Measurements from ENCODE around the gene EDC4. TPM values are rescaled to one million over a fixed set of nuclear protein-coding genes. Genes with fewer than 3 reads are reported as not detected.
A peak's percentile ranks its signal among the peaks of the same experiment; 100 is the strongest.
"Not testable (repeated sequence)": the region's sequence is repeated elsewhere in the genome, so short reads cannot be mapped to it uniquely, and the experiment has no call there.

The EDC4 gene
- total and polyA plus RNA-seq, 2 of the 13 experiments (the other 11 are each of a cell fraction or from before 2014, with no cell fraction given), result 51.4 to 59.1 TPM

GRCh38 chr16:67915496-67915769, 42.6 kb downstream of the EDC4 start:
- FAIRE-seq; H2AFZ ChIP-seq (ENCODE audit: low read length); H3K27me3 ChIP-seq (ENCODE audit: control insufficient read depth in 1 of 2, insufficient read depth in 2 of 2, low read length in 2 of 2); DNase-seq (ENCODE audit: low spot score); intact Hi-C loops (cut with micrococcal nuclease; ENCODE audit: unreplicated experiment); in situ Hi-C loops (cut with HindIII; ENCODE audit: extremely low pct_ligation_motif_present, low pct_unique_long_range_greater_than_20kb); H3K4me3 ChIP-seq (replicated peaks in 1 of 3; ENCODE audit: insufficient read depth in 1 of 3, low read depth in 2 of 3, low read length in 3 of 3); H4K20me1 ChIP-seq (ENCODE audit: insufficient read depth, low read length); H3K9me3 ChIP-seq (ENCODE audit: low read length); H3K79me2 ChIP-seq (ENCODE audit: insufficient read depth, low read length); BruUV-seq (replicated peaks); ATAC-seq; H3K9ac ChIP-seq (ENCODE audit: insufficient read depth, low read depth, low read length): not testable (repeated sequence)
- POLR2A ChIA-PET, result interaction anchor here (2.9 kb wide), 1 partner anchor 22 kb away, joined by 10 read pairs; the partner anchor contains the start of gene PSKH1
- 0 out of 2 replicates have a peak, but pooled peaks have one; percentile 1 for TF ChIP-seq SMAD1 (CRISPR knock-in tag; IDR thresholded peaks at IDR 0.05; ENCODE audit: borderline replicate concordance, low read depth)
- H3K4me1 ChIP-seq (ENCODE audit: insufficient read depth, low read length), result peaks cover 34% of the 10 kb centered on the region
- CTCF ChIA-PET (ENCODE audit: low intra/inter-chr PET ratio, low total read pairs), result interaction anchor here (1.7 kb wide), 1 partner anchor 32 kb away, joined by 3 read pairs; no protein-coding TSS in a partner anchor
- H3K4me2 ChIP-seq (ENCODE audit: low read depth, low read length), result peak overlapping the region; percentile 52; the same call in 1 of the 2 replicates
- WGBS (ENCODE audit: low lambda C conversion rate), result 88% methylated on average over 2 of the region's 2 CpGs
- peaks cover 13 to 25% of the 10 kb centered on the region in 2 experiments; a peak in 4 of 5 replicates for H3K36me3 ChIP-seq (replicated peaks in 1 of 2; ENCODE audit: control insufficient read depth in 1 of 2, insufficient read depth in 2 of 2, low read length in 2 of 2)
- peak overlapping the region; percentile 44 for H3K27ac ChIP-seq (ENCODE audit: extremely low read length, insufficient read depth, low read length)

DNA sequence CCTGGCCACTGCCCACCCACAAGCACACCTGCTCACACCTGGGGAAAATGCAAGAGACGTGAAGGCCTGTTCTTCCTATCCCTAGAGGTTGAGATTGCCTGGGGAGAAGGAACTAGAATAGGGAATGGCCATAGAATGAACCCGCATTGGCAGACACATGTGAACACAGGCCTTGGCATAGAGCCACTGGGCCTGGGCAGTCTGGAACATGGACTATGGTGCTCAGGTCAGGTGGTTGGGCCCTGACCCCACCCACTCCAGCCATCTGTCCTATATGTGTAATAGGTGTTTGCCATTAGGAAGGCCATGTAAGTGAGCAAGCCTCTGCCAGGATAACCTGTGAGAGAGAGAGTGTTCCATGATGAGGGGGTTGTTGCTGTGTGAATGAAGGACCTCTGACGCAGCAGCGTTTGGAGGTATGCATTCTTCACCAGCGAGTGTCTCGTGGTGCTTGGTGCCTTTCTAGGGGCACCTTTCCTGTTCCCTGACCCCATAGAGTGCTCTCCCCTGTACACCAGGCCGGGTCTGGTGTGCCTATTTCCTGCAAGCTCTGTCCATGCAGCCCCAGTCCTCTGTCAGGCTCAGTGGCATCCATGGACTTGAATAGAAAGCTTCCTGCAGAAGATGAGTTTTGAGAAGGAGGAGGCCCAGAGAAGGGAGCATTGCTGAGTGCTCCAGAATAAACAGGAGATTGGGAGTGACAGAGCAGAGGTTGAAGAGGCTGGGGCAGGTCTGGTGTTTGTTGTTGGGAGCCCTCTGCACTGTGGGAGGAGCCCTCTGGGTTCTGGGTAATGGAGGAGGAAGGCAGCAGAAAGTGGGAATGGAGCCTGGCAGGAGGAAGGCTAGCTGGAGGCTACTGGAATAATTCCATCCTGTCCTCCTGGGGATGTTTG, 43.2 kb downstream of the EDC4 start:
- DNase-seq (ENCODE audit: low spot score), result peak; percentile 59
- peak overlapping the region; percentile 44 for H3K27ac ChIP-seq (ENCODE audit: extremely low read length, insufficient read depth, low read length)
- no peaks in the 10 kb centered on the region for H3K79me2 ChIP-seq (ENCODE audit: insufficient read depth, low read length)
- in situ Hi-C loops (cut with HindIII; ENCODE audit: extremely low pct_ligation_motif_present, low pct_unique_long_range_greater_than_20kb) (no loop called here), intact Hi-C loops (cut with micrococcal nuclease; ENCODE audit: unreplicated experiment) (no loop called here)
- 59% methylated on average over 7 of the region's 7 CpGs for WGBS (ENCODE audit: low lambda C conversion rate)
- peak overlapping the region; percentile 52 for H3K4me2 ChIP-seq (ENCODE audit: low read depth, low read length)
- no peaks in the 10 kb centered on the region for H3K9me3 ChIP-seq (ENCODE audit: low read length)
- H3K27me3 ChIP-seq (ENCODE audit: control insufficient read depth in 1 of 2, insufficient read depth in 2 of 2, low read length in 2 of 2), result no peaks in the 10 kb centered on the region
- POLR2A ChIA-PET, result interaction anchor here (1.2 to 2.9 kb wide), 2 partner anchors 23 to 319 kb away, joined by 4 to 10 read pairs; partner anchors contain the start of gene PSKH1
- H4K20me1 ChIP-seq (ENCODE audit: insufficient read depth, low read length), result peaks cover 6% of the 10 kb centered on the region; the same call in 1 of the 2 replicates
- CTCF ChIA-PET (ENCODE audit: low intra/inter-chr PET ratio, low total read pairs), result interaction anchor here (1.7 kb wide), 1 partner anchor 33 kb away, joined by 3 read pairs; no protein-coding TSS in a partner anchor
- peak; percentile 90 for FAIRE-seq
- H3K9ac ChIP-seq (ENCODE audit: insufficient read depth, low read depth, low read length), result no peak overlapping the region
- peak; percentile 87 for ATAC-seq
- H3K4me1 ChIP-seq (ENCODE audit: insufficient read depth, low read length), result peaks cover 34% of the 10 kb centered on the region
- BruUV-seq (replicated peaks), result no TSS peak
- no peak overlapping the region for H3K4me3 ChIP-seq (replicated peaks in 1 of 3; ENCODE audit: insufficient read depth in 1 of 3, low read depth in 2 of 3, low read length in 3 of 3)
- no peak overlapping the region for H2AFZ ChIP-seq (ENCODE audit: low read length)
- peaks cover 15 to 20% of the 10 kb centered on the region in 2 experiments; a peak in 4 of 5 replicates for H3K36me3 ChIP-seq (replicated peaks in 1 of 2; ENCODE audit: control insufficient read depth in 1 of 2, insufficient read depth in 2 of 2, low read length in 2 of 2)
- TF ChIP-seq TFAP4 (IDR thresholded peaks at IDR 0.05; ENCODE audit: borderline replicate concordance, low read depth), result no peak
- TF ChIP-seq REPIN1 (CRISPR knock-in tag; IDR thresholded peaks at IDR 0.05; ENCODE audit: borderline replicate concordance, low read depth), result no peak
- TF ChIP-seq FOXA1 (IDR thresholded peaks at IDR 0.05), result no peak
- peak; percentile 52; the same call in 1 of the 2 replicates for TF ChIP-seq FOXA1 (CRISPR knock-in tag; IDR thresholded peaks at IDR 0.05)
- no peak for TF ChIP-seq ARNTL (CRISPR knock-in tag; IDR thresholded peaks at IDR 0.05)
- peak; percentile 51; the same call in 1 of the 2 replicates for TF ChIP-seq FOXP4 (CRISPR knock-in tag; IDR thresholded peaks at IDR 0.05)
- peak; percentile 37 for TF ChIP-seq ZFX (CRISPR knock-in tag; IDR thresholded peaks at IDR 0.05; ENCODE audit: low read depth)
- TF ChIP-seq HMGA1 (CRISPR knock-in tag; conservative IDR thresholded peaks at IDR 0.05), result no peak
- TF ChIP-seq CENPX (CRISPR knock-in tag; IDR thresholded peaks at IDR 0.05), result no peak
- no peak for TF ChIP-seq ZNF558 (CRISPR knock-in tag; IDR thresholded peaks at IDR 0.05; ENCODE audit: borderline replicate concordance)
- TF ChIP-seq MXD4 (CRISPR knock-in tag; IDR thresholded peaks at IDR 0.05), result no peak
- no peak for TF ChIP-seq MIXL1 (CRISPR knock-in tag; IDR thresholded peaks at IDR 0.05)
- TF ChIP-seq IRX3 (CRISPR knock-in tag; IDR thresholded peaks at IDR 0.05; ENCODE audit: borderline replicate concordance, low read depth), result no peak
- no peak for TF ChIP-seq SATB2 (CRISPR knock-in tag; IDR thresholded peaks at IDR 0.05)
